Measurements from ENCODE around the gene EEF2K.

Gene EEF2K

GRCh38 chr16:22323173-22323958, 117.3 kb downstream of the EEF2K start:
- no peak overlapping the region for H3K4me3 ChIP-seq (ENCODE audit: control insufficient read depth in 1 of 7, extremely low read depth in 1 of 7, insufficient read depth in 4 of 7, low read depth in 2 of 7, low read length in 6 of 7)
- WGBS (ENCODE audit: insufficient coverage) = 85% methylated on average over 4 of the region's 12 CpGs
- no peaks in the 10 kb centered on the region for H3K9me3 ChIP-seq (ENCODE audit: control extremely low read depth in 1 of 5, control insufficient read depth in 4 of 5, insufficient read depth in 2 of 5, low read depth in 1 of 5, low read length in 4 of 5)
- H3K4me1 ChIP-seq (ENCODE audit: control extremely low read depth in 1 of 4, control insufficient read depth in 4 of 4, insufficient read depth in 4 of 4, low read length in 3 of 4) = no peaks in the 10 kb centered on the region
- H3K27me3 ChIP-seq (replicated peaks in 2 of 5; ENCODE audit: control insufficient read depth in 4 of 5, insufficient read depth in 5 of 5, low read length in 4 of 5) = no peaks in the 10 kb centered on the region
- CTCF ChIA-PET = interaction anchor here (0.9 kb wide), 1 partner anchor 10 kb away, joined by 3 read pairs; no protein-coding TSS in a partner anchor
- DNase-seq = no peak
- POLR2A ChIA-PET = no interaction called here
- no peak overlapping the region for H3K27ac ChIP-seq (ENCODE audit: insufficient read depth in 1 of 2, low read depth in 1 of 2, low read length in 2 of 2, poor library complexity in 1 of 2, severe bottlenecking in 2 of 2)
- H3K36me3 ChIP-seq (ENCODE audit: control insufficient read depth in 4 of 4, insufficient read depth in 4 of 4, low read length in 3 of 4) = peaks cover 0 to 86% (median 75%) of the 10 kb centered on the region in 4 experiments

GRCh38 chr16:22323959-22324786, 118.1 kb downstream of the EEF2K start:
- Histone ChIP-seq H3K4me1 (ENCODE audit: control extremely low read depth in 1 of 4, control insufficient read depth in 4 of 4, insufficient read depth in 4 of 4, low read length in 3 of 4) (no peaks in the 10 kb centered on the region), H3K27ac (ENCODE audit: insufficient read depth in 1 of 2, low read depth in 1 of 2, low read length in 2 of 2, poor library complexity in 1 of 2, severe bottlenecking in 2 of 2) (no peak overlapping the region), H3K4me3 (ENCODE audit: control insufficient read depth in 1 of 7, extremely low read depth in 1 of 7, insufficient read depth in 4 of 7, low read depth in 2 of 7, low read length in 6 of 7) (no peak overlapping the region), H3K27me3 (replicated peaks in 2 of 5; ENCODE audit: control insufficient read depth in 4 of 5, insufficient read depth in 5 of 5, low read length in 4 of 5) (no peaks in the 10 kb centered on the region), H3K36me3 (ENCODE audit: control insufficient read depth in 4 of 4, insufficient read depth in 4 of 4, low read length in 3 of 4) (peaks cover 1 to 88% (median 77%) of the 10 kb centered on the region in 4 experiments), H3K9me3 (ENCODE audit: control extremely low read depth in 1 of 5, control insufficient read depth in 4 of 5, insufficient read depth in 2 of 5, low read depth in 1 of 5, low read length in 4 of 5) (no peaks in the 10 kb centered on the region)
- DNase-seq = no peak
- WGBS (ENCODE audit: insufficient coverage) = 94% methylated on average over 17 of the region's 24 CpGs
- POLR2A ChIA-PET = no interaction called here
- CTCF ChIA-PET = interaction anchor here (1.0 kb wide), 1 partner anchor 13 kb away, joined by 3 read pairs; no protein-coding TSS in a partner anchor

- no peak overlapping the region for H3K27ac ChIP-seq (ENCODE audit: insufficient read depth in 1 of 2, low read depth in 1 of 2, low read length in 2 of 2, poor library complexity in 1 of 2, severe bottlenecking in 2 of 2)
- POLR2A ChIA-PET = no interaction called here
These were observed 118.9 kb downstream of the EEF2K start for GRCh38 chr16:22324787-22325597.

GRCh38 chr16:22325598-22326368, 119.7 kb downstream of the EEF2K start:
- ChIA-PET POLR2A (no interaction called here), CTCF (no interaction called here)
- no peak overlapping the region for H3K27ac ChIP-seq (ENCODE audit: insufficient read depth in 1 of 2, low read depth in 1 of 2, low read length in 2 of 2, poor library complexity in 1 of 2, severe bottlenecking in 2 of 2)
- peaks cover 4 to 93% (median 77%) of the 10 kb centered on the region in 4 experiments for H3K36me3 ChIP-seq (ENCODE audit: control insufficient read depth in 4 of 4, insufficient read depth in 4 of 4, low read length in 3 of 4)
- H3K4me3 ChIP-seq (ENCODE audit: control insufficient read depth in 1 of 7, extremely low read depth in 1 of 7, insufficient read depth in 4 of 7, low read depth in 2 of 7, low read length in 6 of 7) = no peak overlapping the region
- DNase-seq = no peak
- no peaks in the 10 kb centered on the region for H3K27me3 ChIP-seq (replicated peaks in 2 of 5; ENCODE audit: control insufficient read depth in 4 of 5, insufficient read depth in 5 of 5, low read length in 4 of 5)
- 94% methylated on average over 36 of the region's 46 CpGs for WGBS (ENCODE audit: insufficient coverage)
- H3K4me1 ChIP-seq (ENCODE audit: control extremely low read depth in 1 of 4, control insufficient read depth in 4 of 4, insufficient read depth in 4 of 4, low read length in 3 of 4) = no peaks in the 10 kb centered on the region
- H3K9me3 ChIP-seq (ENCODE audit: control extremely low read depth in 1 of 5, control insufficient read depth in 4 of 5, insufficient read depth in 2 of 5, low read depth in 1 of 5, low read length in 4 of 5) = no peaks in the 10 kb centered on the region

More at GRCh38 chr16:22324787-22325597, 118.9 kb downstream of the EEF2K start:
- Histone ChIP-seq H3K4me3 (ENCODE audit: control insufficient read depth in 1 of 7, extremely low read depth in 1 of 7, insufficient read depth in 4 of 7, low read depth in 2 of 7, low read length in 6 of 7) (no peak overlapping the region), H3K9me3 (ENCODE audit: control extremely low read depth in 1 of 5, control insufficient read depth in 4 of 5, insufficient read depth in 2 of 5, low read depth in 1 of 5, low read length in 4 of 5) (no peaks in the 10 kb centered on the region), H3K4me1 (ENCODE audit: control extremely low read depth in 1 of 4, control insufficient read depth in 4 of 4, insufficient read depth in 4 of 4, low read length in 3 of 4) (no peaks in the 10 kb centered on the region), H3K27me3 (replicated peaks in 2 of 5; ENCODE audit: control insufficient read depth in 4 of 5, insufficient read depth in 5 of 5, low read length in 4 of 5) (no peaks in the 10 kb centered on the region), H3K36me3 (ENCODE audit: control insufficient read depth in 4 of 4, insufficient read depth in 4 of 4, low read length in 3 of 4) (peaks cover 4 to 89% (median 78%) of the 10 kb centered on the region in 4 experiments)
- WGBS (ENCODE audit: insufficient coverage) = 93% methylated on average over 14 of the region's 19 CpGs
- CTCF ChIA-PET = interaction anchor here (1.0 kb wide), 1 partner anchor 12 kb away, joined by 3 read pairs; no protein-coding TSS in a partner anchor
- no peak for DNase-seq

GRCh38 chr16:22326369-22326652, 120.2 kb downstream of the EEF2K start:
- Histone ChIP-seq H3K36me3 (ENCODE audit: control insufficient read depth in 4 of 4, insufficient read depth in 4 of 4, low read length in 3 of 4) (peaks cover 4 to 93% (median 73%) of the 10 kb centered on the region in 4 experiments), H3K27me3 (replicated peaks in 2 of 5; ENCODE audit: control insufficient read depth in 4 of 5, insufficient read depth in 5 of 5, low read length in 4 of 5) (no peaks in the 10 kb centered on the region), H3K27ac (ENCODE audit: insufficient read depth in 1 of 2, low read depth in 1 of 2, low read length in 2 of 2, poor library complexity in 1 of 2, severe bottlenecking in 2 of 2) (no peak overlapping the region), H3K9me3 (ENCODE audit: control extremely low read depth in 1 of 5, control insufficient read depth in 4 of 5, insufficient read depth in 2 of 5, low read depth in 1 of 5, low read length in 4 of 5) (no peaks in the 10 kb centered on the region), H3K4me3 (ENCODE audit: control insufficient read depth in 1 of 7, extremely low read depth in 1 of 7, insufficient read depth in 4 of 7, low read depth in 2 of 7, low read length in 6 of 7) (no peak overlapping the region), H3K4me1 (ENCODE audit: control extremely low read depth in 1 of 4, control insufficient read depth in 4 of 4, insufficient read depth in 4 of 4, low read length in 3 of 4) (no peaks in the 10 kb centered on the region)
- no peak for DNase-seq
- WGBS (ENCODE audit: insufficient coverage) = no CpG with 5 or more reads among the region's 4 CpGs
- ChIA-PET CTCF (no interaction called here), POLR2A (no interaction called here)

- POLR2A ChIA-PET = no interaction called here
- H3K4me1 ChIP-seq (ENCODE audit: control extremely low read depth in 1 of 4, control insufficient read depth in 4 of 4, insufficient read depth in 4 of 4, low read length in 3 of 4) = no peaks in the 10 kb centered on the region
- no peak overlapping the region for H3K4me3 ChIP-seq (ENCODE audit: control insufficient read depth in 1 of 7, extremely low read depth in 1 of 7, insufficient read depth in 4 of 7, low read depth in 2 of 7, low read length in 6 of 7)
- CTCF ChIA-PET = interaction anchor here (1.1 to 3.2 kb wide), 2 partner anchors 8 to 1223 kb away, joined by 3 to 13 read pairs; no protein-coding TSS in a partner anchor
- no peaks in the 10 kb centered on the region for H3K27me3 ChIP-seq (replicated peaks in 2 of 5; ENCODE audit: control insufficient read depth in 4 of 5, insufficient read depth in 5 of 5, low read length in 4 of 5)
- H3K9me3 ChIP-seq (ENCODE audit: control extremely low read depth in 1 of 5, control insufficient read depth in 4 of 5, insufficient read depth in 2 of 5, low read depth in 1 of 5, low read length in 4 of 5) = no peaks in the 10 kb centered on the region
- no peak for DNase-seq
- H3K36me3 ChIP-seq (ENCODE audit: control insufficient read depth in 4 of 4, insufficient read depth in 4 of 4, low read length in 3 of 4) = peaks cover 7 to 95% (median 73%) of the 10 kb centered on the region in 4 experiments
- no peak overlapping the region for H3K27ac ChIP-seq (ENCODE audit: insufficient read depth in 1 of 2, low read depth in 1 of 2, low read length in 2 of 2, poor library complexity in 1 of 2, severe bottlenecking in 2 of 2)
- WGBS (ENCODE audit: insufficient coverage) = over 99% methylated on average over 9 of the region's 13 CpGs
These were observed 120.8 kb downstream of the EEF2K start for GRCh38 chr16:22326771-22327445.
